Pulmonary artery endothelial cell (primary cell): ENCODE results near the gene ITPRIP. TPM values are rescaled to one million over a fixed set of nuclear protein-coding genes. Genes with fewer than 3 reads are reported as not detected.

Experiments used
- DNase-seq: peaks from one replicate; pipeline ENCODE4 v3.0.0-alpha.2; 2011; ENCODE audit warnings: low read depth, low spot score
- total RNA-seq: library from RNA; depleted of rRNA; stranded (reverse); fragments of >200 nt; gene quantifications from 2 replicates; pipeline ENCODE4 v1.2.3, GENCODE V29; 2014

The ITPRIP gene
- total RNA-seq, 1 donor from 2014 or later: 16.6 TPM

DNA sequence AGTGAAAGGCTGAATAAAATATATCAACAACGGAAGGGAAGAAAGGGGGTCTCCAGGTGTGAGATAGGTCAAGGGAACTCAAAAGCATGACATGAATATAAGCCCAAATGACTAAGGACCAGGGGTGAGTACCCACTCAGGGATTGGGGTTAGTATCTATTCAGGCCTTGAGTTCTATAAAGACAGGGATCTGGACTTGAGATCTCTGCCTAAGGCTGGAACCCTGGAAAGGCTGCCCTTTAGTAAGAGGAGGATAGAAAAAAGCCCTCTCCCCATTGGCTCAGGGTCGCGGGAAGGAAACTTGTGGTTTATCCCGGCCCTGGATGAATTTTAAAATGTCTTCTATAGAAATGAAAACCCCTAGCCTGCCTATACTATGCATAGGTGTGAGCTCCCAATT is 2.4 kb upstream of the ITPRIP start:
- DNase-seq: no peak

DNA sequence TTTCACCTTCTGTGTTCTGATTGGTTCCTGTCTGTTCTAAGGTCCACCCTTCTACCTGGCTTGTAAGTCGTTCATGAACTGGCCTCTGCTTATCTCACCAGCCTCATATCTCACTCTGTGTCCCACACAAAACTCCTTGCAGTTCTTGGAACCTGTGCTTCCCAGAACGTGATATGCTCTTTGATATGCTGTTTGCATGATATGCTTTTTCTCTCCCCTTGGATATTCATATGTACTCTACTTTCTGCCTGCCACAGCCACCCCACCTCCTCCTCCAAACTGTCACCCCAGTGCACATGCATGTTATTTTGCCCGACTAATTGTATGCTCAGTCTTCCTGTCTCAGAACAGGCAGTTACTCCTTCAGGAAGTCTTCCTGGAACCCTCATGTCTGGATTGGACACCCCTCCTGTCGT is 1.9 kb upstream of the ITPRIP start:
- no peak for DNase-seq

DNA sequence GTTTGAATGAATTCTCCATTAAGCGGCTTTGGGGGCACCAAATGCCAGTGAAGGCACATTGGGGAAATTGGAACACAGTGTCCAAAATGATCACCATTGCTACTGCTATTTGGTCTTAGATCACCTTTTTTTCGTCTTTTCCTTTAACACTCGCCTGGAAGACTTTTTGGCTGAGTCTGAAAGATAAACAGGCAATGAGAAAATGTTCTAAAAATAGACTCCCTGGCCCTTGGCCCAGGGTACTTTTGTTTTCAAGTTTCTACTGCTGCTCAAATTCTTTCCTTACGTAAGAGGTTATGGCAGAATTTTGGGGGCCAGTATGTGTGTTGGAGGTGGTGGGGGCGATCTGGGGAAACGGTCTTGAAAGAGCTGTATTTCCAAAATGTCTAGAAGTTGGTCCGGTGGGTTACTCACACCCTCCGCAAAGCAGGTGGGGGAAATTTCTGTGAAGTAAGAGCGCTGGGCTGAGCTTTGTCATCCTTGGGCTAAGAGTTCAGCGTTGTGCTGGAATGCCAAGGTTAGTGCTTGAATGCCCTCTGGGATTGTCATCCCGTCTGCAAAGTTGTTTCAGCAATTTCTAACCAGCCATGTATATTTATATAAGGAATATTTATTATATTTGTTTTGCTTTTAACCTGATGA is 1.3 kb upstream of the ITPRIP start:
- DNase-seq: peak; percentile 48

DNA sequence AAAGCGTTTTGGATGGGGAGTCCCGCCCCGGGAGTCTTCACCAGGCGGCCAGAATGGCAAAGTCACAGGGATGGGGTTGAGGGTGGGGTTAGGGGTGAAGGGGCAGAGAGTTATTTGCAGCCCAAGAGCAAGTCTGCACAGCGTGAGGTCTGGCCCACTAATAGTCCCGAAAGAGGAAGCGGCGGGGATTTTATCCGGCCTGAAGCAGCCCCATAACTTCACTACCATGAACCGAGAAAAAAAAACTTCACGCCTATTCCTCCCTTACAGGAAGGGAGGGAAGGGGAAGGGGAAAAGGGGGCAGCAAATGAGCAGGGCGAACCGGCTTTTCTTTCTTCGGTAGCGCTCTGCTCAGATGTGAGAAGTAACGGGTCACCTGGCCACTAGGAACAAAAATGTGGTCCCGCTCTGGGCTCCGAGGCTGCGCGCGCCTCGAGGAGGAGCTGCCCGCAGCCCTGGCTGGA is 712 bp downstream of the ITPRIP start:
- no peak for DNase-seq

DNA sequence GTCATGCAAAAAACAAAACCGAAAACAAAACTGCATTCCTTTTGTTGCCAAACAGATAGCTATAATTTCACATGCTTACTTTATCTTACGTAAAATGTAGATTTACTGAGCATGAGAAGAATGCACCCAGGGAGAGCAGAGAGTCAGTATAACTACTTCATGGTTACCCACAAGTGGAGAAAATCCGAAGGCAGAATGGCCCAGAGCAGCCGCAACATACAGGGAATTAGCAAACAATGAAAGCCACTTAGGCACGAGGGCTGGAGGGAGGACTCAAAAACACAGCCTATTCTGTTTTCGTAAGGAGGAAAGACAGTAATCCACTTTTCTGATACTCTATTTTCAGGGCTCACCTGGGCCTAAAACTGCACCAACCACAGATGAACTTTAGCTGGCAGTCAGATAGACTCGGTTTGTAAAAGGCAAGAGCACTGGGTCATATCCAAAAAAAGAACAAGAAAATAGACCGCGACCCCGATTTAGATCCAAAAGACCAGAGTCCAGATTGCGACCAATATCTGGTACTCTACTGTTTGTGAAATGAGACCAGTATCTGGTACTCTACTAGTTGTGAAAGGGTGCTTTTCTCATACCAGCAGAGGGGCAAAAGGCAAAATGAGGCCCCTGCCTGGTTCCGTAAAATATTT is 1.3 kb downstream of the ITPRIP start:
- no peak for DNase-seq

DNA sequence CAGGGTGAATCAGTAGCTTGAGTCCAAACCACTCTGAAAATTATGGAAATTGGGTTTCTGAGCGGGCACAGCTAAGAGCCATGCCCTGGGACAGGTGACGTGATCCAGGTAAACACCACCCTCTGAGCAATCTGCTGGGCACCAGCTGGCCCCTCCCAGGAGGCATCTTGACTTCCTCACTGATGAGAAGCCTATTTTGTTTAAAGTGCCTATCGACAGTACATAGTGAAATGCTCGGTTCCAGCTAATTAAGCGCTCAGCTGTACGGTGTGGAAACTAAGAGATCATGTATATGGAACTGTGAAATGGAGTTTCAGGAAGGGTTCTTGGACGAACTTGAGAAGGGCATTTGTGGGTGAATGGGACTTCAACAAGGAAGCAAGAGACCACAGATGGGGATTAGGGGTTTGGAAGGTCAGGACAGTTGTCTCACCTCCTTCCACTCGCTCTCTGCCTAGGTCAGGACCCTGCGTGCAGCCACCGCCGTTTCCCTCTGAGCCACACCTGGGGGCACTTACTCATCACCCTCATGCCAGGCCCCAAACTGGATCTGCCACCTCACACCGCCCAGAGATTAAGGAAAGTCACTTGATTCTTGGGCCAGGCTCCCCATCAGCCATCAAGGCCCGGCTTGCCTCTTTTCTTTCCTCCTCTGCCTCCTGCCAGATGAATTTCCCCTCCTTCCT is 3.2 kb downstream of the ITPRIP start:
- no peak for DNase-seq

DNA sequence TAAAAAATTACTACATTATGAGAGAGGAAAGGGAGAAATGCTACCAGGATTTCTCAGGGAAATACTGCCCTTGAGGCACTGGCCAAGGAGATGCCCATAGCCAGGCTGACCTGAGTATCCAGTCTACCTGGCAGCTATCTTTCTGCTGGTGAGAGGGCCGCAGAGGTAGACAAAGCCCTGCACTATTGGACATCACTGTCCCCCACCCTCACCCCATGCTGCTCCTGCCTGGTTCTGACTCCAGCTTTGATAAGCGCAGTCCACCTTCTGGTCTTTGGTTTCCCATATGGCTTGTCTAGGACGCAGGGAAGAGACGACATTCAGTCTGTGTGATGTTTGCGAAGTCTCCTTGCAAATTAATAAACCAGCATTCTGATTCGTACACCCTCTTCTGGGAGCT is 3.7 kb downstream of the ITPRIP start:
- no peak for DNase-seq

DNA sequence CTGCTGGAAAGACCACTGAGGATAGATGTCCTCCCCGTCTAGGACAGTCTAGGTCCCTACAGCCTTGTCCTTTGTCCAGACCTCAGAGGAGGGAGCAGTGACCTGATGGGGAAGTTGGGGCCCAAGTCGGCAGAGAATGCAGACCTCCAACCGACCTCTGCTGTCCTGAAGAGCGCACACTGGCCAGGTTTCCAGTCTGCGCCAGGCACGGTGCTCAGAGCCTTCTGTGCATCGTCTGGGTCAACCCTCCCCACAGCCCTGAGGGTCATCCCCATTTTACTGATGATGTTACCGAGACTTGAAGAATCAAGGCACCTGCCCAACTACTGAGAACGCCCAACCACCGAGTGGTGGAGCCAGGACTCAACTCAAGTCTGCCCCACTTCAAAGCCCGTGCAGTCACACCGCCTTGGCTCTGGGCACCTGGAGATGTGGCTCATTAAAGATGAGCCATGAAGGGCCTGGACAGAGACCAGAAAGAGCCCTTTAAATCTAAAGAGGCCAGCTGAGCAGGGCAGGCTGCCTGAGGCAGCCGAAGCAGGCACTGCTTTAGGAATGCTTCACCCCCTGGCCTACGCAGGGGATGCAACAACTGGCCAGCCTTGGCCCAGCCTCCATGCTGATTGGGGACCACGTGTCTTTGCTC is 4.4 kb downstream of the ITPRIP start:
- DNase-seq: no peak

DNA sequence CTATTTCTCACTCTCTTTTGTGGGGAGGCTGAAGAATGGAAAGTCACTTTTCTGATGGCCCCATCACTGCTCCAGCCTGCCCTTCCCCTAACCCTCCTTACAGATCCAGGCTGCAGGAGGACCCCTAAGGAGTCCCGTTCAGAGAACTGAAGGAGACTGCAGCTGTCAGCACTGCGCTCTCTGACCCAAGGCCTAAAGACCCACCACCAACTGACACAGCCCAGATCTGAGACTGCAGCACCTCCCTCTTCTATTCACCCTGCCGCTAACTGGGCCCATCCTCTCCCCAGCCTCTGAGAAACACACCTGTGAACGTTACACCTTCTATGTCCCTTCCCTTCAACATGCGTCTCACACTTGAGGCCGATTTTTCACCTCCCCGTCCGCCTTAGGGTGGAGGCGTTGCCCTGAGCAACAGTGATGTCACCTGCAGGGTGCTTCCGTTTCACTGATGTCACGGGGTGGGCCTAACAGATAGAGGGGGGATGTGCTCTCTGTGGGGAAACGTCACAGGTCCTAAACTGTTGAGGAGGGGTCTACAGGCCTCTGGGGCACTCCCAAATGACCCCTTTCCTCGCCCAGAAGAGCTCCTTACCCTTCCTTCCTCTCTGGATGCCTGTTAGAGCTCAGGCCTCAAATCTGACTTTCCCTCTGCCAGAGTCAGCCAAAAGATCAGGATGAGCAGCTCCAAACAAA is 5.1 kb downstream of the ITPRIP start:
- DNase-seq: no peak

DNA sequence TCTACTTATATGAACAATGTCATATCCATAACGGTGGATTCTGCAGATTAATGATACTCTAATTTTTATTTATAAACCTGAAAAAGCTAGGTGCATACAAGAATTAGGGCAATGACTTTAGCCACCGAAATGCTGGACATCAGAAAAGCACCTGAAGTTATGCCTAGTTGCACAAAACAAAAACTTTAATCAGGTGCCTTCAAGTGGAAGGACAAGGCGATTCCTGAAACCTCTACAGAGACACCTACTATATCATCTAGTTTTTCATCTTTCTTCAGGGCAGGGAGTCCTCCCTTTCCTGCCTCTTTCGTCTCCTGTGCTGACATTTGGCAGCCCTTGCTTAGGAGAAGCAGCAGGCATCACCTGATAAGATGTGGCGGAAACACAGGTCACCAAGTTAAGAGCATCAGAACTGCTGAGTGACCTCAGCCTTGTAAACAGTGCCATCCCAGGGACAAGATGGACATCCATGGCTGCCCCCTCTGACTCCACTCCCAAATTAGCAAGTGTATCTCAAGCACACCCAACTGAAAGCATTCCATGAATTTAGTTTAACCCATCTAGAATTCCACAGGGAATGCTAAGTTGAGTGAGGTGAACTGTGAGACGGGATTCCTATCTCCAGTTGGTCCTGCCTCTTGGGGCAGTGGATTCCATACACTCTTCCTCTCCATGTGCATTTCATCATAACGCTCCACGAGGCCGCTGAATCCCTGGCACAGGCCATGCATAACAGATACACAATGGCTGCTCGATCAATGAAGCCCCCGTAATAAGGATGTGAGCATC is 5.8 kb downstream of the ITPRIP start:
- no peak for DNase-seq

DNA sequence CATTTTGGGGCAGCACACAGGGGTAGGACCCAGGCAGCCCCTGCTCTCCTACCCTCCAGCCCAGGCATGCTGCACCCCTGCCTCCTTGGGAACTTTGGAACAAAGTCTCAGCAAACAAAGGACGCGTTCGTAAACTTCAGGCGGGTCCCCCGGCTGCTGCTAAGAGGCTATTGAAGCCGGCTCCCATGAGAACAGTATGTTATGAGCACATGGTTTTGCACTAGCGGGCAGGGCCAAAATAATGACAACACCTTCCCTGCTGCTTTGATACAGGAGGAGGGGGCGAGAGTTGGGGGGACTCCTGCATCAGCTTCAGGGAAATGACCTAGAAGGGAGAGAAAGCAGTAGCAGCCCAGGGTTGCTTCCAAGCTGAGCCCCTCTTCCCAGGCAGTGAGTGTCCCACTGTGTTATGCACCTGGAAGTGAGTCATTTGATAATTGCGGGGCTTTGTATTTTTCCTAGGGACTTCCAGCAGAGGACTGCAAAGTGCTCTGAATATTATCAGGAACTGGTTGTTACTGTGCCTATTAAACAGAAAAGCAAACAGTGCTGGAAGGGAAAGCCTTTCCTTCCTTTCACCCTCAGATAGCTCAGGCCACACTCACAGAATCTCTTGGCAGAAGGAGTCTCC is 6.9 kb downstream of the ITPRIP start:
- DNase-seq: peak; percentile 71

DNA sequence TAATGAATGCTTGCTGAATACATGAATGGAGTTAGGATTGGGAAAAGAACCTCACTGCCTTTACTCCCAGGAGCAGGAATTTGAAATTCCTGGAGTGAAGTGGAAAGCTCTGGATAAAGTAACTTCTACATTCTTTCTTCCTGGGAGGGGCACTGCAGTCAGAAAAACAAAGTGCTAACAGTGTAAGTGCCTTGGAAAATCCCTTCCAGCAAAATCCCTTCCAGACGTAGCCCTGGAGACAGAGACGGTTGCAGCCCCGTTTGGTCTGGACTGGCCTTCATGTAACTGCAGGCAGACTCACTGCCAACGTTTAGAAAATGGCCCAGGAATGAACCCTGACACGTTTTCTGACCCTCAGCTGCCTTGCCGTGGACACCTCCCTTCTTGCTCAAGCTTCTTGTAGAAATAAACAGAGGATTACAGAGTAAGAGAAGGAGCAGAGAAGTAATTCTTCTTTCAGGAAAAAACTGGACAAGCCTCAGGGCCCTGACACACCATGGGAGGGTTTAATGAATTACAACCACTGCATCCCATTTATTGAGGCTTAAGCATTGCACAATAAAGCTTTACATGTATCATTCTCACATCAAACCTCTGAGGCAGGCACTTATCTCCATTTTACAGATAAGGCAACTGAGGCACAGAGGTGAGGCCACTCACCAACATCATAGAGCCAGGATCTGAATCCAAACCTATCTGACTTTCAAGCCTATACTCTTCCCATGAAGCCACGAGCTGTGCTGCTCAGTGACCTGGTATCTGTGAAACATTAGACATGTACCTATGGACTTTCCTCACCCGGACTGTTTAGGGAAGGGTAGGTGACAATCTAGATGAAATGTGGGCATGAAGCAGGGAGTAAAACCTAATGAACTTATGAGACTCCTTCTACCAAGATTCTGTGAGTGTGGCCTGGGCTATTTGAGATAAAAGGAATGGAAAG is 7.8 kb downstream of the ITPRIP start:
- no peak for DNase-seq

DNA sequence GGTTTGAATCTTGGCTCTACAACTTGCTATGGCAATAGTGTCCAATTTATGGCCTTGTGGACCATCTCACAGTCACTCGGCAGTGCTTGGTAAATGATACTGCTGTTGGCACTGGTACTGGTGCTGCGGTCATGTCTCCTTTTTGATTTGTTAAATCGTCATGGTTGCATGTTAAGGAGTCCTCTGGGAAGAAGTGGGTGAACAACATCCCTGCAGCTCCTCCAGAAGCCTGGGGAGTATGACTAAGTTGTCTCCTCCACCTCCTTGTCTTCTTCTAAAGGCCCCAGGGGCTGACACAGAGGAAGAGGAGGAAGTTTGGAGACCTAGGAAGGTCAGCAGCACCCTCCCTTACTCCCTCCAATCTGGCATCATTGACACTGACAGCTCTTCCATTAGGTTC is 8.5 kb downstream of the ITPRIP start:
- no peak for DNase-seq

DNA sequence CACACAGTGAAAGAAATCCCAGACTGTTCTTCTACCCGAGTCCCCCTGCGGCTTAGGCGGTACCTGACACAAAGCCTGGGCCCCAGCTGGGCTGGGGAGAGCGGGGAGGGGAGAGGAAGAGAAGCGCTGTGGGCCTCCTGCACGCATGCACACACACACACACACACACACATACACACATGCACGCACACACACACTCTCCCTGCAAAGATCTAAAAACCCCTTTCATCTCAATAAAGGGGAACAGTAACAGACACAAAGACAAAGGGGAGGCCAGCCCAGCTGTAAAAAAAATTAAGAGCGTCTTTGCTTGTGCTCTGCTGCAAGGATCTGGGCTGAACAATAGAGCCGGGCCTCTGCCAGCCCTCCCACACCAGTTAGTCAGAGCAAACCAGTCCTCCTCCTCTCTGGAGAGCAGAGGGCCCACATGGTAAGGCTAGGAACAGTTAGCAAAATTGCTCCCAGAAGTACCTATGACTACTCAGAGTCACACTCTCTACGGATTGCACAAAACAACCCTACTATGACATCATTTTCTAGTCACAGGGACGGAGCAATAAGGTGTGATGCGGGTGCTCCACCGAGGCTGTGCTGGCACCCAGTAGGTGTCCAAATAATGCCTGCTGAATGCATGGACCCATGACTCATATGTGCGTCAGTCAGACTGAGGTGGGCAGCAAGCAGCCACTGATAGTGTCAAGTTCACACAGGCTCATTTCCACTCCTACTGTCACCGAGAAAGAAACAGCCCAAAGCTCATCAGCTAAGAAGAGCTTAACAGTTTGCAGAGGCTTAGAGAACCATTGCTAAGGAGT is 9.2 kb downstream of the ITPRIP start:
- peak; percentile 64 for DNase-seq

DNA sequence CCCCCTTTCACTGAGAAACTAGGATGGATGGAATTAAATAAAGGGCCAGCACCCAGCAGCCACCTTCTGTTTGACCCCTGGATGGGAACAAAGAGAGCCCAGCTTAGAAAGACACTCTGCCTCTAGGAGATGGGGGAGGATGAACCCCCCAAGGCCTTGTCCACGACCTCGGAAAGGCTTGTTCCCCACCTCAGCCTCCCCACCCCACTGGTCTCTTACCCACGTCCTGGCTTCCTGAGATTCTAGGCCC is 9.7 kb downstream of the ITPRIP start:
- DNase-seq: no peak

DNA sequence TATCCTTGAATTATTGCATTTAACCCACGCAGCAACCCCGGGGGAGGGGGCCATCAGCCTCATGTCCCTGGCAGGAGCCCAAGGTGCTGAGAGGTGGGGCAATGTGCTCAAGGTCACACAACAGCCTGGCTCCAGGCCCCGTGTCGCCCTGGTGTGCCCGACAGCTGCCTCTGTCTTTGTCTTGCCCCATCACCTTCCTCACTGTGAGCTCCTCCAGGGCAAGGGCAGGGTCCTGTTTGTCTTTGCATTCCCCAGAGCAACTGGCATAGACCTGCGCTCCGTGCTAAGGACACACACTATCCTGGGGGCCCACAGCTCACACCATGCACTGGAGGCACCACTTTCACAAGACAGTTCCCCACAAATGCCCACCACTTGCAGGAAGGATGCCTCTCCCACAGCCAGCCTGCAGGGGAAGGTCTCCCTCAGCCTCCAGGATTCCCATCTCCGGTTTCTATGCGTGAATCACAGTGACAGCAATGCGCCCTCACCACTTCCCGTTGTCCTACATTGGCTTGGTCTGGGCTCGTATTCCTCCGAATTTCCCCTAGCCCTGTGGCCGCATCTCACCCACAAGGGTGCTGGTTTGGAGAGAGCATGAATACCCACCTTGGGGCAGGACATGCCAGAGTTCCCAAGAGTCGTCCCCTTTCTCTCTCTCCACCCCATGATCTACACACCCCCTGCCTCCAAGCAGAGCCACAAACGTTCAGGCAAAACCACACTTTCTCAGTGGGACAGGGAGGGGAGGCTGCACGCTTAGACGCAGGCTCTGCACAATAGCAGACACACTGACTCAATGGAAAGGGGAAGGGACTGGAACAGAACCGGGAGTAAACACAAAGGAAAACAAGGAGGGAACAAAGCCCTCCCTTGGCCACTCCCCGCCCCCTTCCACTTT is 10.3 kb downstream of the ITPRIP start:
- peak; percentile 69 for DNase-seq

DNA sequence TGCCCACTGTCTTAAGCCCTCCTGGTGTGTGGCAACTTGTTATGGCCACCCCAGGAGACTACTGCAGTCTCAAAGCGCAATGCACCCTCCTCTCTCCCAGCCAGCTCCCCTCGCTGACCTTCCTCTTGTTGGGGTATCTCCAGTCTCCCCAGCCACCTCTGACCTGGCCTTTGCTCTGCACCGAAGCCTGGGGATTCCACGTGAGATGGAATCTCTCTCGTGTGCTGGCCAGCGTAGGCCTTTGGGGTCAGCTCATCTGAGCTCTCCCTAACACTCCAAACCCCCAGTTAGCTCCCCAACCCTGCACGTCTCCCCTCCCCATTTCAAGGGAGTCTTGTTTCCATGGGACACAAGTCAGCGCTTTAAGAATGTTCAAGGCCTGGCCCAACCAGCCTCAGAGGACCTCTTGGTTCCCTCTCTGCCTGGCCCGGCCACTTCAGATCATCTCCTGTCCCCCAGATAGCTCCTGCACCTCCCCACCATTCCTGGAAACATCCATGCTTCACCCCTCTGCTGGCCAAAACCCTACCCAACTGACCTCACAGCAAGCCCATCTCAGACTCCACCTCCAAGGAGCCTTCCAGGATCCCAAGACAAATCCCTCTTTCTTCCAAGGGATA is 11.2 kb downstream of the ITPRIP start:
- no peak for DNase-seq
